ENCODE results near the gene PFDN1.

Gene PFDN1

DNA sequence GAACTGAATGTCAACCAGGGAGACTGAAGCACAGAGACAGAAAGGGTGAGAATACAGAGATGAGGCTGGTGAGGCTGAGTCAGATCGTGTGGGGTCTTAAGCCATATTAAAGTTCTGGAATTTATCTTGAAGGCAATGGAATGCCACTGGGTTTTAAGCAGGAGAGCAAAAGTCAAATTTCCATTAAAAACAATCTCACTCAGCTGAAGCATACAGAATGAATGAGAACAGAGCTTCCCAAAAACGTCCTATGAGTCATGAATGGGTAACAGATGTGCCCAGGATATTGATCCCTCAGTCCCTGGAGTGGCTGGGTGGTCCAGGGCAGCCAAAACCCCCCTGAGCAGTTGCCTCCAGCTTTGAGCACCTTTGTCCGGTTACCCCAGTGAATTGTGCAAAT, 44.9 kb downstream of the PFDN1 start:
- peak; percentile 81 for DNase-seq

DNA sequence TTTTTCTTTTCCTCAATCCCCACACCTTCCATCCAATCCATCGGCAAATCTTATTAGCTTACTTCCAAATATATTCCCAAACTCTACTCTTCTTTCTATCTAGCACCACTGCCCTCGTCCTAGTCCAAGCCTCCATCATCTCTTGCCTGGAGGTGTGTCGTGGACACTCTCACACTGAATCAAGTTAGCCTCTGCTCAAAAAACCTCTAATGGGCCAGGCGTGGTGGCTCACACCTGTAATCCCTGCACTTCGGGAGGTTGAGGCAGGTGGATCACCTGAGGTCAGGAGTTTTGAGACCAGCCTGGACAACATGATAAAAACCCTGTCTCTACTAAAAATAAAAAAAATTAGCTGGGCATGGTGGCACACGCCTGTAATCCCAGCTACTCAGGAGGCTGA, 46.2 kb downstream of the PFDN1 start:
- DNase-seq: no peak

DNA sequence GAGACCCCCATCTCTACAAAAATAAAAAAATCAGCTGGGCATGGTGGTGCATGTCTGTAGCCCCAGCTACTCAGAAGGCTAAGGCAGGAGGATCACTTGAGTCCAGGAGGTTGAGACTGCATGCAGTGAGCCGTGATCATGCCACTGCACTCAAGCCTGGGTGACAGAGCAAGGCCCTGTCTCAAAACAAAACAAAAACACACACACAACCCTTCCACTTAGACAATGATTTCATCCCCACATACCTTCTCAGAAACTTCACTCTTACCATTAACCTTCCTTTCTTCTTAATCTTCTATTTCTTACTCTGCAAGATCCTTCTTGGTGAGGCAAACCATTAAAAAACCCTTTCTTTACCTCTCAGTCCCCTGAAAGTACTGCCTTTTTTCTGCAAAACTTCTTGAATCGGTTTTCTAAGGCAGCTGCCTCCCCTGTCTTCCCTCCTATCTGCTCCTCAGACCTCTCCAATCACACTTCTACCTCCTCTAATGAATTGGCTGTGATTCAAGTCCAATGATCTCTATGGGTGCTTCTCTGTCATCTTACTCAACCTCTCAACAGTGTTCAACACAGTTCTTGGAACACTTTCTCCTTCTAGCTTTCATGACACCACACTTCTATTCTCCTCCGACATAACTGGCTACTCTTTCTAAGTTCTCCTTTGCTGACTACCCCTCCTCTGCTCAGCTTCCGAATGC, 47.3 kb downstream of the PFDN1 start:
- DNase-seq: no peak

DNA sequence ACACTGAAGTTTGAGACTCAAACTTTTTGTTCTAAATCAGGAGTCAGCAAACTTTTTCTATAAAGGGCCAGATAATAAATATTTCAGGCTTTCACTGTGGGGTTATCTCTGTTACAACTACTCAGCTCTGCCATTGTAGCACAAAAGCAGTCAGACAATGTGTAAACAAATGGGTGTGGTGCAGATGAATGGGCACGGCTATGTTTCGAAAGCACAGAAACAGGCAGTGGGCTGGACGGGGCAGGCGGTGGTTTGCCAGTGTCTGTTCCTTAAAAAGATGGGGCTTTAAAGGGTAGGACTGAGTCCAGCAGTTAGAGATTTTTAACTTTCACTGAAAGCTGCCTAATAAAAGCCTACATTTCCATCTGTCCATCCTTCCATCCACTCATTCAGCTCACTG, 48.9 kb downstream of the PFDN1 start:
- no peak for DNase-seq

DNA sequence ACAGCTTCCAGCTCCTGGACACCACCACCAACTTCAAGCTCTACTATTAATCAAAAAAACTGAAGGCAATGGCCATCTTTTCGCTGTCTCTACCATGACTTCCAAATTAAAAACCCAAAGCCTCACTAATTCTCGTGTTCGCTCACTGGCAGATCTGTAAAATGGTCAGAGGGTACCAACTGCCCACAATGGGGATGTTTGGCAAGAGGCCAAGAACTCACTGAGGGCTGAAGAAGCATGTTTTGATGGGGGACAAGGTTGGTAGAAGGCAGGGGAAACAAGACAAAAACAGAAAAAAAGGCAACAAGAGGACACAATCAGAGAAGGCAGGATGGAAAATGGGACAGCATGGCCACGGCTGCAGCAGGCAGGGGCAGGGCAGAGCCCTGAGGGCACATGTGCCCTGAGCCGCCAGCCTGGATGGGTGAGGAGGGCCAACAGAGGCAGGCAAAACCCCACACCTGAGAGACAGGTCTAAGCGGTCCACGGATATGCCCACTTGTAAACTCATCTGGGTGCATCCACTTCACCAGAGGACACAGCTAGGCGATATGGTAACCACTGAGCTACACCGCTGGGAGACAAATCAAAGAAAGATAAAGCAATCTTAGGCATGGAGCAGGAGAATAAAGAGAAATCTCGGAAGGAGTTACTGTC, 50.3 kb downstream of the PFDN1 start:
- DNase-seq: no peak

DNA sequence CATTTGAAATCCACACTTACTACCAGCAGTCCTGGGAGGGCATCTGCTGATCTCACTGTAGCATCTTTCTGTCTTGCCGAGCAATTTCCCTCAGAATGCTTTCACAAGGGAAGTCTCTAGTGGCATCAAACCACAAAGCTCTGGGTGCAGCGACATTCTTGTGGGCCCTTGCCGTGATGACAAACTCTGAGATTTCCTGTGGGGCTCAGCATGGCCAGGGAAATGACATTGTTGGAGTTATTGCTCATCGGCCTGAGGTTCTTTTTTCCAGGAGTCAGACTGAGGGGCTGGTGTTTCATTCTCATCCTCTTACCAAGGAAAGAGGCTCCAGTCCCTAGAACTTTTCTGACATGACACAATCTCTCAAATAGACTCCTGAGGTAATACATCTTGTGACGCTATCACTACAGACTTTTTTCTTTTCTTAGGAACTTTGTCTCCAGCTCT, 51.4 kb downstream of the PFDN1 start:
- peak; percentile 92 for DNase-seq

DNA sequence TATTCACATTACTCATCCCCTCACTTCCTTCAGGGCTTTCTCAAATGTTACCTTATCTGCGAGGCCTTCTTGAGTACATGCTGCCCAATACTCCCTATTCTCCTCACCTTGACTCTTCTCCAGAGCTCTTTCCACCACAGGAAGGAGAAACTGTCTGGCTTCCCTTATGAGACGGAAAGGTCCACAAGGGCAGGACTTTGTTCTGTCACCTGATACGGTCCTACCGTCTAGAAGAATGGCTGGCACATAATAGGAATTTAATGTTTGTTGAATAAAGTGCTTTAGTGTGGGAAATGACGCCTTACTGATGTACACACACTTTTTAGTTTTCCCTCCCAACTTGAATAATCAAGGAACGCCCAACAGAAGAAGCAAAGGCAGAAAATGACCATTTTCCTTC, 52.5 kb downstream of the PFDN1 start:
- no peak for DNase-seq

DNA sequence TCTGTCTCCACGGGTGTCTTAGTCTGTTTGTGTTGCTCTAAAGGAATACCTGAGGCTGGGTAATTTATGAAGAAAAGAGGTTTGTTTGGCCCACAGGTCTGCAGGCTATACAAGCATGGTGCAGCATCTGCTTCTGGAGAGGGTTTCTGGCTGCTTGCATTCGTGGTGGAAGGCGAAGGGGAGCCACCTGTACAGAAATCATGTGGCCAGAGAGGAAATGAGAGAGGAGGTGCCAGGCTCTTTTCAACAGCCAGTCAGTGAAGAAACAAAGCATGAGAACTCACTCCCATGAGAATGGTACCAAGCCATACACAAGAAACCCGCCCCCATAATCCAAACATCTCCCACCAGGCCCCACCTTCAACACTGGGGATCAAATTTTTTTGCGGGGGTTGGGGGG, 53.4 kb downstream of the PFDN1 start:
- no peak for DNase-seq

DNA sequence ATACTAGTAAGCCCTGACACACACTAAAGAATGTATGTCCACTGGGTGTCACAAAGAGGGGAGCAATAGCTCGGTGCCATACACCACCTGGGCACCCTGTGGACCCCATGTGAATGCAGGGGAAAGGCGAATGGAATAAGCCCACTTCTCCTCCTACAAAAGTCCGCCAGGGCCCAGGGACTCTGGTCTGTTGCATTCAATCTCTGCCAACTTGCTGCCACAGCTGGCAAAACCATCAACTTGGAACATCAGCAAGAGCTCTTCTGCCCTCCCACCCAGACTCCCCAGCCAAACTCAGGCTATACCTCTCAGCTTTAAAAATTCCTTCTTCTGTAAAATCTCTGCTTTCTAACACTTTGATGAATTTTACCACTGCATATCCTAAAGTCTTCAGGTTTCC, 54.5 kb downstream of the PFDN1 start:
- DNase-seq: no peak

DNA sequence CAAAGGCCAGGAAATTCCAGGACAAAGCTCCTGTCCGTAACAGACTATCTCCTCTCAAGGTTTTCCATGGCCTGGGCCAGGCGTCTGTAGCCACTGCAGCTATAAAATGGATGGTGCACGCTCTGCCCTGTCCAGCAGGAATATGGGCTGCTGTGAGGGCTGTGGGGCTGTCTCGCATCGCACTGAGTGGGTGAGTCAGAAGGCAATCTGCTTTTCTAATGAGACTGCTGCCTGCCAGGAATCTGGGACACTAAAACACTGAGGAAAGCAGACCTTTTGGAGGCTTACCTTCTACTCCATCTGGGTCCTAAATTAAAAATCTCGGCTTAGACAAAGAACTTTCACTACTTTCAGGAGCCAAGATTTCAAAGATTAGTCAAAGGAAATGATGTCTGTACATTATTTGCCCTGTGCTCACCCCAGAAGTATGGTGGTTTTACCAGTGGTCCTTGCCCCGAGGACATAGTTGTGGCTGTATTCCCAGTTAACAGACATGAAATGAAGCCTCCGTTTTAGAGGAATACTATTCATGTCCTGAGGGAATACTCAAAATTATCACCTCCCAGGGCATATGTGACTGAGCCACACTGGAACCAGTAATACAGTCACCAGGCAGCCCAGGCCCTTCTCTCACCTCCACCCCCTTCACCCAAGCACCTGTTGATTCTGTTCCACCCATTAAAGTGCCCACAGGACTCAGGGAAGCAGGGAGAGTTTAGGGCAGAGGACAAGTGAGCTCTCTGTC, 56.4 kb downstream of the PFDN1 start:
- DNase-seq: peak; percentile 78

DNA sequence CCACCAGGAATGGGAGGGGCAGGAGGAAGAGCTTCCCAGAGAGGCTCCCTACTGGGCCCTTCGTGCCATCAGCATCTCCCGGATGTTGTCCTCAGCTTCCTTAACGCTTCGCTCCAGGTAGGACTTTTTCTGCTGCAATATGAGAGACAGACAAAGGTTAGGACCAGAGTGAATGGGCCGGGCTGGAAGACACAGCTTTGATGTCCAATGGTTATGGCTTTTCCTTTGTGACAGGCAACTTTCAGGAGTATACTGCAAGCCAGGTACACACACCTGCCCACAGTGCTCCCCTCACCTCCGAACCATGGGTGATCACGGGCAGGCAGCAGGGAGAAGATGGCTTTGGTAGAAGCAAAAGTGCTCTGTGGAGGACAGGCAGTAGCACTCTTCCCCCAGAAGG, 57.0 kb downstream of the PFDN1 start:
- DNase-seq: no peak

DNA sequence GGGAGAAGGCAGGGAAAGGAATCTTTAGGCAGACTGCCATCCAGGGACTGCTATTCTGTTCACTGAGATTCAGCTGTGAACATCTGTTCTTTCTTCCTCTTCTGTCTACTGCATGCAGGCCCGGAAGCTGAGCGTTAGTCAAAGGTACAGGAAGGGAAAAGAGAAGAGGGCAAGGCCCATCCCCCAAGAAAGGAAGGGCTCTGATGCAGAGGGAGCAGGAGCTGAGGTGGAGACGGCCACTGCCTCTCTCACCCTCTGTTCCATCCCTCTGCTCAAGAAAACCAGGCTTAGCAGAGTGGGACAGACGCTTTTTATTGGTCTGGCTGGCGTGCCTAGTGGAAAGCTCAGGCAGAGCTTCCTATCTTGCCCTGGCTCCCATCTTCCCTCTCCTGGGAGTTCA, 57.6 kb downstream of the PFDN1 start:
- DNase-seq: peak; percentile 59

DNA sequence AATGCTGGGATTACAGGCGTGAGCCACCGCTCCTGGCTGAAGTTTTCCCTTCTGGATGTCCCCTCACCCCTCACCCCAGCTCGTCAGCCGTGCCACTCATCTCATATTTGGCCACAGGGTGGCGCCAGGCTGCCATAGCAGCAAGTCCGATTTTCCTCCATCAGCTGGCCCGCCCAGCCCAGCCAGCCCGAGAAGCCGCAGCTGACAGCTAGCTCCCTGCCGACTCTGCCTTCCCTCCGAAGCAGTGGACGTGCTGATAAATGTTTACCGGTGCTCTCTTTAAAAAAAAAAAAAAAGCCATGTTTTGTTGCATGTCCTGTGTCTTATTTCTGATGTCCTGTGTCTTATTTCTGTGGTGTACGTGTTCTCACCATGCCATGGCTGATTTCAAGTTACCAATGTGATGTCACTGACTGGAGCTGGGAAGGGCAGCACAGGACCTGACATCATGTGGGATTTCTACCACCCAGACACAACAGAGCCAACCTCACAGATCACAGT, 58.3 kb downstream of the PFDN1 start:
- DNase-seq: peak; percentile 89

DNA sequence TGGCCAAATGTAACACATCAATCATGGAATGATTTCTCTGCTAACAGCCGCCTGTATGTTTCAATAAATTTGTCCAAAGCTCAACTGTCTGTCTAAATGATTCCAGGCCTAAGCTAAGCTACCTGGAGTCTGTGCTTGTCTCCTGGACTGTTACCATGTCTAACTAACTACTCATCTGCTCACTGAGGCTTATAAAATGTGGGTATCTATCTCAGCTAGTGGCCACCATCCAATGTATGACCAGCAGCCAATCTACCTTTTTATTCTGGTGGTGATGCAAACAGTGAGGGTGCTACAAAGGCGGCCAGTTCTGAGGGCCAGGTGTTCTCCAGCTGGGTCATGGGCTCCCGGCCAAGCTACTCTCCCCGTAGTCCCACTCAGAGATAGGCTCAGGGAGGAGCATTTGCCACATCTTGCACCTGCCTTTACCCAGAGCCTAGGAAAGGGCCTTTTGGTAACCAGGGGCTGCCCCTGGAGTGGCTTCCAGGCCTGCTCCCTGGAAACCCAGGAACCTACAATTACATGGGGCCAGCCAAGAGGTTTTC, 59.1 kb downstream of the PFDN1 start:
- DNase-seq: no peak

DNA sequence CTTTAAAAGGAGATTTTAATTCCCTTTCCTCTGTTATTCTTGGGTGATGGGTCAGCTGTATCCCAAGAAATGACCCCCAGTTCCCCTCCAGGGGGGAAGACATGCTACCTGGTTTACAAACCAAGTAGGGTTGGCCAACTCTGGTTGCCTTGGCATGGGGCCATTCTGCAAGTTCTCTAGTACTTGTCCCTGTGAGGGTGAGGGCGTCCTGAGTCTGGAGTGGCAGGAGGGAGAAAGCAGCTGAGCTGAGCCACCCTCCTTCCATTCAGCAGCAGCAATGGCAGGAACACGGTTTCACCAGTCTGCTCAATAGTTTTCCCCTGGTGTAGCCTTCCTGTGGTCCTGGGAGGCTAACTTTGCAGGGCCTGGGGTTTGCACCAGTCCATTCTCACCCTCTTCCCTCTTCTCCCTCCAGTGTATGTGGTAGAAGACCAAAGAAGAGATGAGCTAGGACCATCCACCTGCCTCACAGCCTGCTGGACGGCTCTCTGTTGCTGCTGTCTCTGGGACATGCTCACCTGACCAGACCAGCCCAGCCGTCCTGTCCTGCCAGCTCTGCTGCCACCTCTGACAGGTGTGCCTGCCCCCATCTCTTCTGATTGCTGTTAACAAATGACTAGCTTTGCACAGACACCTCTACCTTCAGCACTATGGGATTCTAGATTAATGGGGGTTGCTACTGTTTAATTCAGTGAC, 59.9 kb downstream of the PFDN1 start:
- no peak for DNase-seq

DNA sequence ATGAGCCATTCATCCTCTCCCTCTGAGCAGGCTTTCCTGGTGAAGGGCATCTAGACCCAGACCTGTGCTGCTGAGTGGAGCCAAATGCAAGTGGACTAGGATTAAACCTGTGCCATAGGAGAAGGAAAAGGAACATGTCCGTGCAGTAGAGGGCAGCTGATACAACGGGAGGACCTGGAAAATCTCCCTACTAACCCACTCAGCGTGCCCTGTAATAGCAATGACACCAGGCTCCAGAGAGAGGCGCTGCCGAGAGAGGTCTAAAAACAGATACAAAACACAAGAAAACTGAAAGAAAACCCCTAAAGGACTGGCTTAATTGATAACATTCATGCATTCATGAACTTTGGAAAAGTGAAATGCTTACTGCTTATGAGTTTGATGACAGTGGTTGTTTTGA, 60.8 kb downstream of the PFDN1 start:
- DNase-seq: no peak

DNA sequence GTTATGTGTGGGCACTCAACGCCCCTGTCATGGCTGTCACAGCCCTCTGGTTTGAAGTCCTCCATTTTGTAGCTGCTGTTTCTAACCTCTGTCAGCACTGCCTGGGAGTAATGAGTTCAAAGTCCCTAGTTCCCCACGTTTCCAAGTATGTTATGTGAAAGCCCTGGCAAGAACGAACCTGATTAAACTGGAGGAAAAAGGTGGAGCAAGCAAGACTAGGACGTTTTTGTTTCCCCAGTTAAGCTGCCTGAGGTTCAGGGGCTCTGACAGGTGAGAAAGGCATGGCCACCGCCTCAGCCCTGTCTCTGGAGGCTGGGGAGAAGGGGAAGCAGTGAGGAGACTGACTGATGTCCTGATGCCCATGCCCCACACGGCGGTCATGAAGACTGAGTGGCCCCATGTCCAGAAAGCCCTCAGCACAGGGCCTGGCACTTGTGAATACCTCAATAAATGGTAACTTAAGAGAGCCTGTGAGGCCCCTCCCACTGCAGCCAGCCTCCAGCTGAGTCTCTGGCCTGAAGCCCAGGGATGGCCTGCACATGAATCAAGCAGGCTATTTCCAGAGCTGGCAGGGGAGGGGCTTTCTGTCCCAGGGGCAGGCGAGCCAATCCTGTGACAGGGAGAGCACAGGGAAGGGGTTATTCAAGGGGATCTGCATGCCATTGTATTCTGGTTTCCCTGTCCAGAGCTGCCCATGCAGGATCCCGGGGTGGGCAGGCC, 61.8 kb downstream of the PFDN1 start:
- DNase-seq: peak; percentile 91

DNA sequence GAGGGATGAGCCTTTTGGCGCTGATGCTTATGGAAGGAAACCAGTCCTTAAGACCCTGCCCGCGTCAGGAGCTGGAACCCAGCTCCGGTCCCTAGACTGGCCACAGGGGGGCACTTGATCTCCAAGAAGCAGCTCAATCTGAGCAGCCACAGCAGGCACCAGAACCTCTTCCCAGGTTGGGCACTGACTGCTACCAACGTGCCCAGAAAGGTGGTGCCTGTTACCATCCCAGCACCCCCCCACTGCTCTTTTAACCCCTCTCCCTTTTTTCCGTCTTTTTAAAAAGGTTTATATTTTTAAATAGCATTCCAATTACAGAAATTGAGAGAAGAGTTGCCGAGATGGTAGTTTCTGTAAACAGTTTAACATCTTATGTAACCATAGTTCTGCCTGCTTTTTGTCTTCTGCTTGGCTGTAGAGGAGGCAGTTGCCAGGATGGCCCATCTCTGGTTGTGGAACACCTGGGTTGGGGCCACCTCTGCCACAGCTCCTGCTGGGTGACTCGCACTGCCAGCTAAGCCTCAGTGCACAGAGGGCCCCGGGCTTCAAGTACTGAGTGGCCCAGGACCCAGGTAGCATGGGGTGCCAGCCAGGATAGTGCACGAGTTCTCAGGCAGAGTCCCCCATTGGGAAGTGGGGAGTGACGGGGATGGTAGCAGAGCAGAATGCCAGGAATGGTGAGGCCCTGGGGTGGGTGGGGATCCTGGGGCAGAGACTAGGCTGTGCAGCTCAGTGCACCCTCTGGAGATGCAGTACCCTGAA, 62.8 kb downstream of the PFDN1 start:
- peak; percentile 55 for DNase-seq

DNA sequence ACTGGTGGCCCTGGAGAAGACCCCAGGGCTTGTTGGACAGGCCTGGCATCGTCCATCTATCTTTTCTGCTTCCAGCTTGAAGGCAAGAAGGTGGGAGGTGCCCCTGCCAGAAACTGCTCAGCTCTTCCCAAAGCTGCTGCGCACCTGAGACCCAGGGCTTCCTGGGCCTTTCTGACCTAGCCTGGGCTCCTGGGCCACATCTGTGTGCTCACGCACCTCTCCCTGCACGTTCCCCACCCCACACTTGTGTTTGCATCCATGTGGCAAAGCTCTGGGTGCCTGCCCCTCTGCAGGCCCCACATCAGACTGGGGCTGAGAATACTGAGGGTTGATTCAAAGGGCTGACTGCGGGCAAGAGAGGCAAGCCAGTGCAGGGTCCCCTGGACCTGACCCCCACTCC, 63.4 kb downstream of the PFDN1 start:
- no peak for DNase-seq

DNA sequence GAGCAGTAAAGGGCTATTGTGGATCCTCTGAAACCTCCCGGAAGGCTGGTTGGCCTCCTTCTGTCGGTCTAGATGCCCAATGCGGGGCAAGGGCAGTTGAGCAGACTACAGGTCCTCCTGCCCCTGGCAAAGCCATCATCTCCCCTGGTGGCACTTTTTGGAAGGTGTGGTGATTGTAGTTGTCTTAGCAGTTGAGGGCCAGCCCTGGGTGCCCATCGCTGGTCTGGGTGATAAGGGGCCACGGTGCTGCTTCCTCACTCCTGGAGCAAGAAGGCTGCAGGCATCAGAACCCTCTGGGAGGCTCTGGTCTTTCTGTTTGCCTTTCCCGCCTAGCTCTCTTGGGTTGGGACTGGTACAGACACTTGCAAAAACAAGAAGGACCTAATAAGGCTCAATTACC, 64.1 kb downstream of the PFDN1 start:
- no peak for DNase-seq

DNA sequence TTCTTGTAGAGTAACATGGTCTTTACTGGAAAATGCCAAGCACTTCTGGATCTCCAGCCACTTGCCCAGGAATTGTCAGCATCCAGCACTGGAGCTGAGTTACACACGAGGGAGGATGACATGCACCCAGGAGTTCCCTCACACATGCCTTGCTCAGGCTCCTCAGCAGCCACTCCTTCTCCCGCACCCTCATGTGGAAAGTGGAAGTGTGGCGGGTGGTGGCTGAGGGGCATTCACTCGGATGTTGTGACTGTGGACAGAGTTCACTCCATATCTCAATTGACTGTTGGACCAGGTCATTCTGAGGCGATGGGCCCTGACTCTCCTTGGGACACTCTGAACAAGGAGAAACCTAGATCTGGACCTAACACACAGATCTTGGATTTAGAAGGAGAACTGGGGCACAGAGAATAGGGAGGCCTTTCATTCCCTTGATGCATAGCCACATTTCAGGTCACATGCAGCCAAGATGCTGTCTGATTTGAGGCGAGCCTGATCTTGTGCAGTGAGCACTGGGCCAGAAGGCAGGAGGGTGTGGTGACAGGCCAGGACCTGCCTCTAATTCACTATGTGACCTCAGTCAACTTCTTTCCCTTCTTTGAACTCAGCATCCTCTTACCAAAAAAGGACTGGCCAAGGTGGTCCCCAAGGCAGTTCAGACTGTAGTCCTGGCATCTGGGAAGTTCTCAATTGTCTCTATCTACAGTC, 65.9 kb downstream of the PFDN1 start:
- no peak for DNase-seq

Measured in fibroblast of skin of abdomen (primary cell).